Measurements from ENCODE around the gene AZU1.

The AZU1 gene

DNA sequence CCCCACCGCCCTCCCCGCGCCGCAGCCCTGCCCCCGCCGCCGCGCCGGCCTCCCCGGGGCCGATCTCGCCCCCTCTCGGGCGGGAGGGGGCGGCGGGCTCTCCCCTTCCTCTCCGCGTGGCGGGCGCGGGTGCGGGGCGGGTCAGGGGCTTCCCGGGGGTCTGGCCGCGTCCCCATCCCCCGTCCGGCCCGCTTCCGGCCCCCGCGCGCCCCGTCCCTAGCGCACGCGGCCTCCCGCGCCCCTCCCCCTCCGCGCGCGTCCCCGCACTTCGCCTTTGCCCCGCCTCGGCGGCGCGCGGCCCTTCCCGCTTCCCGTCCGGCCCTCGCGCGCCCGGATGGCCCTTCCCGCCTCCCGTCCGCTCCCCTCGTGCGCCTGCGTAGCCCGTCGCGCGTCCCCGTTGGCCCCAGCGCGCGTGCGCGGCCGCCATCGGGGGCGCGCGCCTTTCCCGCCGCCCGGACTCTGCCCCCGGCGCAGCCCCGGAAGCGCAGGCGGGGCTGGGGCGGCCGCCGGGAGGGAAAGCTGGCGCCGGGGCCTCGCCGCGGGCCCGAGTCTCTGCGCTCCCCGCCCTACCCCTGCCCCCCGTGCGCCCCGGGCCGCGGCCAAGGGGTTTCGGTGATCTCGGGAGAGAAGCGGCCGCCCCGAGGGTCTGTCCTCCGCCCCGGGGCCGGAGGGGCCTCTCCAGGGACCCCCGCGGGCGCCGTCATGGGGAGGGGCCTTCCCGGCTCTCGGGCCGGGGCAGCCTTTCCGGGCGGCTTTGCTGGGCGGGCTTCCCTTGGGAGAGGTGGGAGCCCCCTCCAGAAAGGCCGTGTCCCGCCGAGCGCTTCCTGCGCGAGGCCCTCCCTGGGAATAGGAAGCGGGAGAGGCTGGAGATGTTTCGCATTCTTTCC, 29.9 kb upstream of the AZU1 start:
- peak; percentile 89 for DNase-seq

DNA sequence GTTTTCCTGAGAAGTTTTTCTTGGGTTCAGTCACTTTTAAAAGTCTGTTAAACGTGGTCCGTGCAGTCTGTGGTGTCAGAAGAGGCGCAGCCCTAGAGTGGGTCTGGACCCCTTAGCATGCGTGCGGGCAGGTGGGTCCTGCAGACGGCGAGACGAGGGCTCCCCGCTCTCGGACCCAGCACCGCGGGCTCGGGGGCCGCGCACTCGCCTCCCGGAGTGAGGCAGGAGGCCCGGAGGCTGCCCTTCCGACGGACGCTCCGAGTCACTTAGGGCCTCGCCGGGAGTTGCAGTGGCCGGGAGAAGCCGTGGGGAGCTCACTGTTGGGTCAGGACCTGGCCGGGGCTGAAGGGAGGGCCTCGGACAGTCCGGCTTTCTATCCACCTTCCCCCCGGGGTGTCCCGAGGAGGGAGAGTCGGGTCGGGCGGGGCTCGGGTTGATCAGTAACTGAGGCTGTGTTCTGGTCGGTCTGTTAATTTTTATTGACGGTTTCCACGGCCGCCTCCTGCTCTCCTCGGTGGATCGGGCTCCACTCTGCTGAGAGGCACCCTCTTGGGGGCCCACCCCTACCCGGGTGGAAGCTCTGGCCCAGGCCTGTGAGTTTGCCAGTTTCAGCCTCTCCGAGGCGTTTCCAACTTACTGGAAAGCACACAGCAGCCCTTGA, 29.1 kb upstream of the AZU1 start:
- DNase-seq, result no peak

DNA sequence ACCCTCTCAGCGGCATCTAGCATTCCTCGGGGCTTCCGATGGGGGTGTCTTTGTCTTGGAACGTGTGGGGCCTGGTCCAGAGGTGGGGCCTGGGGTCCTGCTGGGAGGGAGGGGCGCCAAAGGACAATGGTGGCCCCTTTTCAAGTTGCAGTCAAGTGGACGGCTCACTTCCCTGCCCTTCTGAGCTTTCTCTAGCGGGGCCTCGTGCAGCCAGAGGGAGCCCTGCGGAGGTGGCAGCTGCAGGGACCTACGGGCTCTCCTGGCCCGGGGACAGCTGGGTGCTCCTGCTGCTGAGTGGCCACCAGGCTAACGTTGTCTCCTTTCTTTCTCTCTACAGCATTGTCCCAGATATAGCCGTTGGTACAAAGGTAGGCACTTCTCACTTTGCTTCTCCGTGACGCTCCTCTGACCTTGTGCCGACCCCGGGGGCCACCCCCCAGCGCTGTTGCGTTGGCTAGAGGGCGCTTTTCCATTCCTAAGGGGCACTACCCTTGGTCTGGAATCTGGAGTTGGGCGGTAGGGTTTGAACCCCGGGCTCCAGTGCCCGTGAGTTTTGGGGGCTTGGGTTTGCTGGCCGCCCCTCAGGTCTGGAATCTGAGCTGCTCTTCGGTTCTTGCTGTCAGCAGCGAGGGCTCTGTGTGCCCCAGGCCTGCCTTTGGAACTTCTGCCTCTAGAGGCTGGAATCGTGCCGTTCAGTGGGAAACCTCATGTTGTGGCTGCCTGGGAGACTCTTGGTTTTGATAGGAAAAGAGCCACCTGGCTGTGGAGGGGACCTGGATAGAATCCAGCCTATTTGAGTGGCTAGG, 28.4 kb upstream of the AZU1 start:
- DNase-seq, result peak; percentile 31

DNA sequence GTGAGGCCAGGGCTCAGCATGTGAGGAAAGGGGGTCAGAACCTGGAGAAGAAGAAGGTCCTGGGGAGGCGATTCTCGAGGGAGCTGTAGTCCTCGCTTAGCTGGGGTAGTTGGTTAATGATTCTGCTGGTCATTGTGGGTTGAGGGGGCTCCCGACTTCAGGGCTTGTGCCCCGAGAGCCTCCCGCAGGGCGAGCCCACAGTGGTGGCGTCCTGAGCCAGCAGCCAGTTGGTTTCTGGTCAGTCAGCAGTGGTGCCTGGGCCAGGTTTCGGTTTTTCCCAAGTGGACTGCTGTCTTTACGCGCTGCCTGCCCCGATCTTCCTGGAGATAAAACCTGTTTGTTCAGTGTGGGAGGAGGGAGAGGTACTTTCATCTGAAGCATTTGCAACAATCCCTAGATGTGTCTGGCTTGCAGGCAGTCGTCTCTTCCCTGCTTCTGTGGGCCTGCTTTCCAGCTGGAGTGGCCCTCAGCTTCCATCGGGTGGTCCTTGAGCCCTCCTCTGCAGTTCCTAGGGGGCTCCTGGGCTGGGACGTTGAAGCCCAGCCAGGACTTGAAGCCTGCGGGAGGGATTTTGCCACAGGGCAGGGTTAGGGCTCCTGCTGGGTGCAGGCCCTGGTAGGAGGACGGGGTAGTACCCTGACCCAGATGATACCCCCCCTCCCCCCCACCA, 27.1 kb upstream of the AZU1 start:
- no peak for DNase-seq

DNA sequence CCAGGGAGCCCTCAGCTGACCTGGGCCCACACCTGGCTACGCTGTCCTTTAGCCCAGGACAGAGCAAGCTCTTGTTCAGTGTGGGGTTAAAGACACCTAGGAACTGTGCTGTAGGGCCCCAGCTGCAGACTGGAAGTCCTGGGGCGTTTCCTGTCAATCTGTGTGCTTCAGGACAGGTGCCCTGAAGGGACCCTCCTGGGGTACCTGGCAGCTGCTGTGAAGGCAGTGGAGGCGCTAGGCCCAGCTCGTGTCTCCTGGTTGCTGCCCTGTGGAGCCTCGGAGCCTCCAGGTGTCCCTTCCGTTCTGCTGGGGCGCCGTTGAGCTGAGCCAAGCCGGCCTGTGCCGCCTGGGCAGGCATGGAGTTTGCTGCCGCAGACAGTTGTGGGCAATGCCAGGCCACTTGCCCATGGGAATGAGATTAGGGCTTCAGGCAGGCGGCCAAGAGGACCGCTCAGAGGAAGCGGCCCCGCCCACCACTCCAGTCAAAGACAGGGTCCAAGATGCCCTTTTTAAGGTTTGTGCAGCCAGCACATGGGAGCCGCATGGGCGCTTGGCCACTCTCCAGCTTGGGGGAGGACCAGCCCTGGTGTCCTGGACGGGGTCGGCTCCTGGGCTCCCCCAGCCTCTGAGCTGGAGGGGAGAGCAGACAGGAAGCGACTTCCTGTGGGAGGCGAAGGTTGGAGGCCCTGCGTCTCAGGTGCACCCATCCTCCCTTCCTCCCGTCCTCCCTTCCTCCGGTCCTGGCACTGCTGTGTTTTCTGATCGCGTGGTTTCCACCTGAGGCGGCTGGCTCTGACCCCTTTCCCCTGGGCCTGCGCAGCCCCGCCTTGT, 26.4 kb upstream of the AZU1 start:
- DNase-seq, result peak; percentile 50

DNA sequence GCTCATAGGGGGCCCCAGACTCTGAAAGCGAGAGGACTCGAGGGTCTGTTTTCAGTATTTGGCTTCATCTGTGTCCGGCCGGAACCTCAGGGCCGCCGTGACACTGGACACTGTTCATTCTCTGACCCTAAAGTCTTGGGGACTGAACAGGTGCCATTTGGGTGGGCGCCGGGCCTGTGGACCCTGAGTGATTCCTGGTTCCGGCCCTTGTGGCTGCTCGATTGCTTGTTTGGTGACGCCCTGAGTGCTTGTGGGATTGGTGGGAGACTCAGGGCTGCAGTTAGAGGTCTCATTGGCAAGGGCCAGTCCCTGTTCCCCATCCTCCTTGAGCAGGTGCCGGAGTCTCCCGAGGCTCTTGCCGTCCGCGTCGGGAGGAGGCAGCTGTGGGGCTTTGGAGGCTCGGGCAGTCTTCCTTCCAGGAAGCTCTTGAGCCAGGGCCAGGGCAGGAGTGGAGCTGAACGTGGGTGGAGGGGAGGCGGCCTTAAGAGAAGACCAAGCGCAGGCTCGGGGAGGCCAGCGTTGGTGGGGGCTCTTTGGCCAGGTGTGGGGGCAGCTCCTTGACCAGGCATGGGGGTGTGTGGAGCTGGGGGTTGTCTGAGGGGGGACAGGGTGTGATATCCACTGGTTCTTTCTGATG, 25.7 kb upstream of the AZU1 start:
- DNase-seq, result no peak

DNA sequence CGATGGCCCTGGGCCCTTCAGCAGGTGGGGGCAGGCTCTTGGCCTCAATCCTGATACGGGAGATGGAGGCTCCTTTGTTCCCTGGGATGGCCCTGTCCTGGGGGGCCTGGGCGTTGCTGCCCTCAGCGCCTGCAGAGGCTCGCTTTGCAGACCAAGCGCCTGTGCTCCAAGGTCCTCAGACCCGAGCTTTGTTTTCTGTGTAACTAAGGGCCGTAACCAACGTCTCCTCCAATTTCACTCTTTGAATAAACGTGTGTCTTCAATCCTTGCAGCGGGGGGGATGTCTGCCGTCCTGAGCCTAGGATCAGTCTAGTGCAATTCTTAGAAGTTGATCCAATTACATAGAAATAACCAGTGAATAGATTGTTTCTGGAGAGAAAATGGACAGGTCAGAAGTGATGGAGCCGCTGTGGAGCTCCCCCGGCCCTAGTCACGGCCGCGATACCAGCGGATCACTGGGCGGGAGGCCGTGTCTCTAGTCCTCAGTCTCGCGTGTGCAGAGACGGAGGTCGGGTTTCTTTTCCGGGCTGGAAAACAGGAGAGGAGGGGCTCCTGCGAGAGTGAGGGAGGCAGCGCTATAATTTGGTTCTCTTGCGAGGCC, 25.0 kb upstream of the AZU1 start:
- DNase-seq, result no peak

DNA sequence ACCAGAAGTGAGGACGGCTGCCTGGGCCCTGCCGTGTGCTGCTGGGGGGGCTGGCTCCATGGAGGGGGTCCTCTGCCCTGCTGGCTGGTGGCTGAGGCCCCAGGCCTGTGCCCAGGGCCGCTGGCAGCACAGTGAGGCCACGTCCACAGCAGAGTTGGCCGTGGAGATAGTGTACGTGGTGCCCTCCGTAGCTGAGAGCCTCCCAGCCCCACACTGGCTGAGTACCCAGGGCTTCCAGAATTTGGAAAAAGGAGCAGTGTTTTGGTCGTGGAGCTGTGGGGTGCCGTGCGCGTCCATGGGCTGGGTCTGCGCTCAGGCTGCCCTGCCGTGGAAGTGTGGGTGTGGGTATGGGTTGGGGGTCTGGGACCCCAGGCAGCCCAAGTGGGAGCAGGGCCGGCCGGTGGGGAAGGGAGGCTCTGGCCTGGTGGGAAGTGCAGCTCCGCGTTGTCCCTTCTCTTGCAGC, 24.5 kb upstream of the AZU1 start:
- no peak for DNase-seq

DNA sequence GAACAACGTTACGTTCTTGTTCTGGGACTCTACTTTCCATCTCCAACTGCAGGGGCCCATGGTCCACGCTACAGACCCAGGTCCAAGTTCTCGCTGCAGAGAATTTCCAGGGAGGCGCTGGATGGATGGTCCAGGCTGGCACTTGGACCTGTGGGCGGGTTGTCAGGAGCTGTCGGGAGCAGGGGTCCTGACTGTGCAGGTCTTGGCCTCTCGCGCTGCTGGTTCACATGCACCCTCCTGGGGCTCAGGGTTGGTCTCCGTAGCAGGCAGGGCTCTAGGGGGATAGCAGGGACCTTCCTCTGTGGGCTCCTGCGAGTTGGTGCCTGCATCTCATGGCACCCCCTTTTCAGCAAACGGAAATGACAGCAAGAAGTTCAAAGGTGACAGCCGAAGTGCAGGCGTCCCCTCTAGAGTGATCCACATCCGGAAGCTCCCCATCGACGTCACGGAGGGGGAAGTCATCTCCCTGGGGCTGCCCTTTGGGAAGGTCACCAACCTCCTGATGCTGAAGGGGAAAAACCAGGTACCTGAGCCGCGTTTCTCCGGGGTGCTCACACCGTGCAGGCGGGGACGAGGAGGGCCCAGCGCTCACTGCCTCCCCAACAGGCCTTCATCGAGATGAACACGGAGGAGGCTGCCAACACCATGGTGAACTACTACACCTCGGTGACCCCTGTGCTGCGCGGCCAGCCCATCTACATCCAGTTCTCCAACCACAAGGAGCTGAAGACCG, 23.8 kb upstream of the AZU1 start:
- no peak for DNase-seq

DNA sequence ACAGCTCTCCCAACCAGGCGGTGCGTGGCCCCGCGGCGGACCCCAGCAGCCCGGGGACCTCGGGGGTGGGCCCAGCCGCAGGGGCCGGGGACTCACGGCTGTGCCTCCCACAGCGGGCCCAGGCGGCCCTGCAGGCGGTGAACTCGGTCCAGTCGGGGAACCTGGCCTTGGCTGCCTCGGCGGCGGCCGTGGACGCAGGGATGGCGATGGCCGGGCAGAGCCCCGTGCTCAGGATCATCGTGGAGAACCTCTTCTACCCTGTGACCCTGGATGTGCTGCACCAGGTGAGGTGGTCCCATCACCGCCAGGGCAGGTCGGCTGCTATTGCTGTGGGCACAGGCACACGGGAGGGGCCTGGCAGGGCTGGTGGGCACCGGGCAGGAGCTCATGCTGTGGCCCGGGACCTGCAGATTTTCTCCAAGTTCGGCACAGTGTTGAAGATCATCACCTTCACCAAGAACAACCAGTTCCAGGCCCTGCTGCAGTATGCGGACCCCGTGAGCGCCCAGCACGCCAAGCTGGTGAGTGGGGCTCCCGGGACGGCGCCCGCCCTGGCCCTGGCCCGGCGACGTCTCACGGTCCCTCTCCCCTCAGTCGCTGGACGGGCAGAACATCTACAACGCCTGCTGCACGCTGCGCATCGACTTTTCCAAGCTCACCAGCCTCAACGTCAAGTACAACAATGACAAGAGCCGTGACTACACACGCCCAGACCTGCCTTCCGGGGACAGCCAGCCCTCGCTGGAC, 23.0 kb upstream of the AZU1 start:
- DNase-seq, result no peak

DNA sequence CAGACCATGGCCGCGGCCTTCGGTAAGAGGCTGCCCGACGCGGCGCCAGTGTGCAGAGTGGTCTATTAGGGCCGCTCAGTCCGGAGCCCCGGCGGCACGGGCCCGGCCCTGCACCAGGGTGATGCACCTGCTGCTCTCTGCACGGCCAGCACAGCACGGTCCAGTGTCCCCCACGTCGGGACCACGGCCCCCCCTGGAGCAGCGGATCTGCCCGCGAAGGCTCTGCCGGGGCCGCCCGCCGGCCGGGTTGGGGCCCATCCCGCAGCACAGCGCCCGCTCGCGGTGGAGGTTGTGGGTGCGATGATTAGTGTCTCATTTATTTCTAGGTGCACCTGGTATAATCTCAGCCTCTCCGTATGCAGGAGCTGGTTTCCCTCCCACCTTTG, 22.5 kb upstream of the AZU1 start:
- no peak for DNase-seq

DNA sequence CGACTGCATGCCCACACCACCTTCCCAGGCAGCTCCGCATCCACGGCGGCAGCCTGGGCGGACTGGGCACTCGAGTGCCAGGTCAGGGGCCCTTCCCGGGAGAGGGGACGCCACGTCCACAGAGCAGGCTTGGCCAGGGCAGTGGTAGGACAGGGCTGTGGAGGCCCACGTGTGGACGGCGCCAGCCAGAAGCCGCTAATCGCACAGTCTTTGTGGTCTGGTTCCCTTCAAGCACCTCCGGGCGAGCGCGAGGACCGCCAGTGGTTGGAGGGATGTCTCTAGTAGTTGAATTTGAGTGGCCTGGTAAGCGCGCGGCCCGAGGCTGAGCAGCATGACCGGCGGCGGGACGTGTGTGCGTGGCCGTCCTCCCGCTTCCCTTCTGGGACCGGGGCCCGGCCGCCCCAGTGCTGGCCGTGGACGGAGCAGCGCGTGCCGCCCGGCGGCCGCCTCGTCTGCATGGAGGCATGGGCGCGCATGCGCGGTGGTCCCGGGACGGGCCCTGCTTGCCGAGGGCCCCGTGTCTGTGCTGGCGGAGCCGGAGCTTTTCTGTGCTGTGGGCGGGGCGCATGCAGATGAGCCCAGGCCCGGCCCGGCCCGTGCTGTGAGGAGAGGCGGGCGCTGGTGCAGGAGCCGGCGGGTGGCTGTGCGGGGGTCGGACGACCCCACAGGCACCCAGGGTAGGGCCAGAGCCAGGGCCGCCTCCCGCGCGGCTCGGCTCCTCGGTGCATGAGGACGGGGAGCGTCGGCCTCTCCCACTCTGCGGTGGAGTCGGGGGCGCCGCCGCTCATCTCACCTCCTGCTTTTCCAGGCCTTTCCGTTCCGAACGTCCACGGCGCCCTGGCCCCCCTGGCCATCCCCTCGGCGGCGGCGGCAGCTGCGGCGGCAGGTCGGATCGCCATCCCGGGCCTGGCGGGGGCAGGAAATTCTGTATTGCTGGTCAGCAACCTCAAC, 21.8 kb upstream of the AZU1 start:
- DNase-seq, result no peak

DNA sequence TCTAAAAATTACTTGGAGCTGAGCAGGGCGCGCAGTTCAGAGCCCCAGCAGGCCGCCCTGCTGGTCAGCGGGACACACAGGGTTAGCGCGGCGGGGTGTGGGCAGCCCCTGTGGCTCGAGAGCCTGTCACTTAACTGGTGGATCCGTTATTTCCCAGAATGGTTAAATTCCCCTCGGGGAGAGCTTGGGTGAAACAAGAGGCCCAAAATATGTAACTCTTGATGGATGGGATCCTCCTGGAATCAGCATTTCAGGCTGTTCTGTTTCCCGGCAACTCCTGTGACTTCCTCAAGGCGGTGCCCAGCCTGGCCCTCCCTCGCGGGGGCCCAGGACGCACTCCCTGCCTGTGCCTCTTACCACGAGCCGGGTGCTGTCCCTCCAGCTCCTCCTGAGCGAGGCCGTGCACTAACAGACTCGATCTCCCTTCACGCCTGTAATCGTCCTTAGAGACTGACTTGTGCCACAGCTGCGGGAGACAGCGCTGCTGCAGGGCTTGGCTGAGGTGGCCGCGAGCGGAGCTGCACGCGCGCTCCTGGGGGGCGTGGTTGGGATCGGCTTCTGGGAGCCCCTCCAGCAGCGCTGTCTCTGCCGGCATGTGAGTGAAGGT, 20.7 kb upstream of the AZU1 start:
- no peak for DNase-seq

DNA sequence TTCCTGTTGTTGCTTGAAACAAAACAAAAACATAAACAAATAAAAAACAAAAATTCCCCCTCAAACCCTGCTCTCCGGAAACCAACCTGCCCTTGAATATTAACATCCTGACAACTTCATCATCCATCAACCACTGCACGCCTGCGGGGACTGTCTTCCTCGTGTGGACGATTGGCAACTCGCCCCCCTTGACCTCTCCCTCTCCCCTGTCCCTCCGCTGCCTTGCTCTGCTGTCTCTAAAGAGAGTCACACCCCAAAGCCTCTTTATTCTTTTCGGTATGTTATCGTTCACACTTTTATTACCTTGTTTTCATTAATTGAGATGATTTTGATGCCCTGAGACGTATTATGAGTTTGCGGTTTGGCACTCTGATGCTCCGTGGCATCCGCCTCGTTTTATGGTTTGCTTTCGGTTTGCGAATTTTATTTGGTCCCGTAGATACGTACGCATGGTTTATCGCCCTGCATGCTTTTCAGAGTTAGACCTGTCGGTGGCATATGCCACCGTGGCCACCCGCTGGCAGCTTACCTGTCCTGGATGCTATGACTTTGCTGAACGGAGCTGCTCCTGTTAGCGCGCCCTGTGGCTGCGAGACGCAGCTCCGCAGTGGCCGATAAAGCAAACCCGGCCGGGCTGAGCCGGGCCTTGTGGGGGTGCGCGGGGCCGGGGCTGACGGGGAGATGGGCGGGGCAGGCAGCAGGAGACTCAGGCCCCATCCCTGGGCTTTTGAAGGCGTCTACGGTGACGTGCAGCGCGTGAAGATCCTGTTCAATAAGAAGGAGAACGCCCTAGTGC, 19.8 kb upstream of the AZU1 start:
- no peak for DNase-seq

DNA sequence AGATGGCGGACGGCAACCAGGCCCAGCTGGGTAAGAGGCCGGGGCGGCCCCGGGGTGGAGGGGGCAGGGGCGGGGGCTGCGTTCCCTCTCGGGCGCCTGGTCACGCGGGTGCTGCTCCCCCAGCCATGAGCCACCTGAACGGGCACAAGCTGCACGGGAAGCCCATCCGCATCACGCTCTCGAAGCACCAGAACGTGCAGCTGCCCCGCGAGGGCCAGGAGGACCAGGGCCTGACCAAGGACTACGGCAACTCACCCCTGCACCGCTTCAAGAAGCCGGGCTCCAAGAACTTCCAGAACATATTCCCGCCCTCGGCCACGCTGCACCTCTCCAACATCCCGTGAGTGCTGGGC, 19.2 kb upstream of the AZU1 start:
- DNase-seq, result no peak

DNA sequence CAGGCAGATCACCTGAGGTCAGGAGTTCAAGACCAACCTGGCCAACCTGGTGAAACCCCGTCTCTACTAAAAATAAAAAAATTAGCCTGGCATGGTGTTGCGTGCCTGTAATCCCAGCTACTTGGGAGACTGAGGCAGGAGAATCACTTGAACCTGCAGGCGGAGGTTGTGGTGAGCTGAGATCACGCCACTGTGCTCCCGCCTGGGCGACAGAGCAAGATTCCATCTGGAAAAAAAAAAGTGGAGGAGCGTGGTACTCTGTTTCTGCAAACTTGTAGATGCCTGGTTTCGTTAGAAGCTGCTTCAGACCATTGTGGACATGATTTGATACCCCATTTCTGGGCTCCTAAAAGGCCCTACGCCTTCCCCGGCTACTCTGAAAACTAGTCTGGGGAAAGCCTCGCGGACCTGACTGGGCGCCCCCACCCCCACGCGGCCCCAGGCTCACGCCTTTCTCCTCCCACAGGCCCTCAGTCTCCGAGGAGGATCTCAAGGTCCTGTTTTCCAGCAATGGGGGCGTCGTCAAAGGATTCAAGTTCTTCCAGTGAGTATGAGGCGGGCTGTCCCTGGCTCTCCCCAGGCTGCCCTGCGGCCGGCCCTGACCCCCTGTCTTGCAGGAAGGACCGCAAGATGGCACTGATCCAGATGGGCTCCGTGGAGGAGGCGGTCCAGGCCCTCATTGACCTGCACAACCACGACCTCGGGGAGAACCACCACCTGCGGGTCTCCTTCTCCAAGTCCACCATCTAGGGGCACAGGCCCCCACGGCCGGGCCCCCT, 17.4 kb upstream of the AZU1 start:
- DNase-seq, result no peak

All from NCI-H1092 treated with DMSO at 0.1 percent for 48 hours (cell line).